Upper lobe of left lung (tissue), 6 donors: ENCODE results near the gene UIMC1. TPM values are rescaled to one million over a fixed set of nuclear protein-coding genes. Genes with fewer than 3 reads are reported as not detected.

ENCODE experiments used
- ATAC-seq, 2 donors: fragments of 200-7000 bp; cut with Tn5 transposase; one replicate each; pipeline ENCODE4 v1.9.1; 2022; ENCODE audit warnings: mild to moderate bottlenecking in 2 of 2, moderate library complexity in 2 of 2; ENCODE audit not compliant: low FRiP score in 2 of 2
- DNase-seq, 2 donors: peaks; one replicate each; pipeline ENCODE4 v3.0.0-alpha.2; 2019 to 2020
- H3K27ac ChIP-seq, 4 donors: fragments of 200-600 bp; sonication (generic); one replicate each; pipeline ENCODE4 v1.5.1; 2016 to 2019
- H3K27me3 ChIP-seq, 4 donors: fragments of 200-600 bp; sonication (generic); one replicate each; pipeline ENCODE4 v1.5.1; 2017 to 2019
- H3K36me3 ChIP-seq, 4 donors: fragments of 200-600 bp; sonication (generic); one replicate each; pipeline ENCODE4 v1.5.1; 2016 to 2019
- H3K4me1 ChIP-seq, 4 donors: fragments of 200-600 bp; sonication (generic); one replicate each; pipeline ENCODE4 v1.5.1; 2018 to 2019
- H3K4me3 ChIP-seq, 4 donors: fragments of 200-600 bp; sonication (generic); one replicate each; pipeline ENCODE4 v1.5.1; 2017 to 2019; ENCODE audit warnings: mild to moderate bottlenecking in 2 of 4, moderate library complexity in 1 of 4
- H3K9me3 ChIP-seq, 4 donors: fragments of 200-600 bp; sonication (generic); one replicate each; pipeline ENCODE4 v1.5.1; 2018 to 2019
- EP300 ChIP-seq, 4 donors: sonication (generic); formaldehyde crosslinking; IDR thresholded peaks; one replicate each; pipeline ENCODE4 v1.5.1; 2017; ENCODE audit warnings: antibody characterized with exemption in 4 of 4, control low read depth in 2 of 4
- POLR2A ChIP-seq, 4 donors: fragments of 450-650 bp; IDR thresholded peaks; one replicate each; pipeline ENCODE4 v1.5.1; 2016 to 2017; ENCODE audit warnings: antibody characterized with exemption in 4 of 4, mild to moderate bottlenecking in 2 of 4
- POLR2AphosphoS5 ChIP-seq, 2 donors: sonication (generic); formaldehyde crosslinking; IDR thresholded peaks; one replicate each; pipeline ENCODE4 v1.5.1; 2017; ENCODE audit warnings: antibody characterized with exemption in 2 of 2
- WGBS, 2 donors: methylation state at CpG; one replicate each; pipeline ENCODE4 v1.1.5; 2017 to 2018; 5-methylcytosine and 5-hydroxymethylcytosine counted together
- total RNA-seq, 6 donors: library from RNA; depleted of rRNA in 4 of 6; stranded (reverse); fragments of >200 nt in 4 of 6; gene quantifications; one replicate each; pipeline versions ENCODE4 v1.1.0 to v1.2.1, GENCODE V29; 2016 to 2021
- TF ChIP-seq, protein P1 (sequence below), 6 experiments: fragments of 450-650 bp in 4 of 6; fragments of 200-600 bp in 2 of 6; sonication (generic) in 2 of 6; IDR thresholded peaks; one replicate each; pipeline ENCODE4 v1.5.1; 2016 to 2019; ENCODE audit warnings: antibody characterized with exemption in 6 of 6
- donor health status: DM: no; HTN: no; CAD: no; lungs with moderate emphysema.
- donor health status: DM: no; HTN: yes; CAD: no; lungs with severe emphysema.

Gene UIMC1
- total RNA-seq, 6 donors from 2014 or later, result 26.7 to 87.0 (median 37.9) TPM

DNA sequence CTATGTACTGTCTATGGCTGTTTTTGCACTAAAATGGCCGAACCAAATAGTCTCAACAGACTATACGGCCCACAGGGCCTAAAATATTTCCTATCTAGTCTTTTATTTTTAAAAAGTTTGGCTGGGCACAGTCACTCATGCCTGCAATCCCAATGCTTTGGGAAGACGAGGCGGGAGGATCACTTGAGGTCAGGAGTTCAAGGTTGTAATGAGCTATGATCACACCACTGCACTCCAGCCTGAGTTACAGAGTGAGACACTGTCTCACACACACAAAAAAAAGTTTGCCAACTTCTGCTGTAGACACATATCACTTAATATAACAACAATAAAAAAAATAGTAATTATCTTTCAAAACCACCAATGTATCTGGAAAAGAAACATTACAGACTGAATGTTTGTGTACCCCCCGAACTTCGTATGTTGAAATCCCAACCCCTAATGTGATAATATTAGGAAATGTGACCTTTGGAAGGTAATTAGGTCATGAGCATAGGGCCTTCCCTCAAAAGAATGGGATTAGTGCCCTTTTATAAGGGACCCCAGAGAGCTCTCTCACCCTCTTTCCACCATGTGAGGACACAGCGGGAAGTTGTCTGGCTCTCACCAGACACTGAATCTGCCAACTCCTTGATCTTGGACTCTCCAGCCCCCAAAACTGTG, 53.9 kb downstream of the UIMC1 start:
- no peaks in the 10 kb centered on the region for H3K27me3 ChIP-seq
- no peak overlapping the region for H3K27ac ChIP-seq
- TF ChIP-seq, protein P1, sequence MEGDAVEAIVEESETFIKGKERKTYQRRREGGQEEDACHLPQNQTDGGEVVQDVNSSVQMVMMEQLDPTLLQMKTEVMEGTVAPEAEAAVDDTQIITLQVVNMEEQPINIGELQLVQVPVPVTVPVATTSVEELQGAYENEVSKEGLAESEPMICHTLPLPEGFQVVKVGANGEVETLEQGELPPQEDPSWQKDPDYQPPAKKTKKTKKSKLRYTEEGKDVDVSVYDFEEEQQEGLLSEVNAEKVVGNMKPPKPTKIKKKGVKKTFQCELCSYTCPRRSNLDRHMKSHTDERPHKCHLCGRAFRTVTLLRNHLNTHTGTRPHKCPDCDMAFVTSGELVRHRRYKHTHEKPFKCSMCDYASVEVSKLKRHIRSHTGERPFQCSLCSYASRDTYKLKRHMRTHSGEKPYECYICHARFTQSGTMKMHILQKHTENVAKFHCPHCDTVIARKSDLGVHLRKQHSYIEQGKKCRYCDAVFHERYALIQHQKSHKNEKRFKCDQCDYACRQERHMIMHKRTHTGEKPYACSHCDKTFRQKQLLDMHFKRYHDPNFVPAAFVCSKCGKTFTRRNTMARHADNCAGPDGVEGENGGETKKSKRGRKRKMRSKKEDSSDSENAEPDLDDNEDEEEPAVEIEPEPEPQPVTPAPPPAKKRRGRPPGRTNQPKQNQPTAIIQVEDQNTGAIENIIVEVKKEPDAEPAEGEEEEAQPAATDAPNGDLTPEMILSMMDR (IDR thresholded peaks at IDR 0.05), result no peak
- TF ChIP-seq POLR2AphosphoS5 (IDR thresholded peaks at IDR 0.05) (no peak), POLR2A (IDR thresholded peaks at IDR 0.05) (no peak), EP300 (IDR thresholded peaks at IDR 0.05) (no peak)
- no peak for DNase-seq
- H3K4me1 ChIP-seq, result peaks cover 0 to 3% (median under 1%) of the 10 kb centered on the region in 4 donors
- no peak overlapping the region for H3K4me3 ChIP-seq
- H3K36me3 ChIP-seq, result peaks cover 0 to 80% (median 22%) of the 10 kb centered on the region in 4 donors
- WGBS, 2 donors, result 92% methylated on average over 7 of the region's 7 CpGs
- no peak for ATAC-seq
- no peaks in the 10 kb centered on the region for H3K9me3 ChIP-seq

DNA sequence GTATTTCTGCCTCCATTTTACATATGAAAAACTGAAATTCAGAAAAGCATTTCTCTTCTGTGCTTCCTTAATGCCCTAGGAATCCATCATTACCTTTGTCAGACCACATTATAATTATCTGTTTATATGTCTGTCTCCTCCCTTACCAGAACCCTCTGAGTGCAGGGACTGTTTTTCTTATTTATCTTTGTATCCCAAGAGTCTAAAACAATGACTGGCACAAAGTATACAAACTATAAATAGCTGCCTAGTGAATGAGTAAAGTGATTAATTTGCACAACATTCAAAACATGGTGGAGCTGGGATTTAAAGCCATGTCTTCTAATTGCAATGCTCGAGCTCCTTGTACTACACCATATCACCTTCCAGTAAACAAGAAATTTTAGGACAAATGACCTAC, 58.1 kb downstream of the UIMC1 start:
- WGBS, 2 donors, result 53 to 56% methylated on average over 1 of the region's 1 CpG
- Histone ChIP-seq H3K9me3 (no peaks in the 10 kb centered on the region), H3K36me3 (peaks cover 0 to 68% (median 19%) of the 10 kb centered on the region in 4 donors), H3K4me1 (peaks cover 0 to 3% (median 0%) of the 10 kb centered on the region in 4 donors), H3K4me3 (no peak overlapping the region), H3K27me3 (no peaks in the 10 kb centered on the region), H3K27ac (no peak overlapping the region)
- TF ChIP-seq, protein P1 (IDR thresholded peaks at IDR 0.05), result no peak
- TF ChIP-seq POLR2A (IDR thresholded peaks at IDR 0.05) (no peak), EP300 (IDR thresholded peaks at IDR 0.05) (no peak), POLR2AphosphoS5 (IDR thresholded peaks at IDR 0.05) (no peak)
- DNase-seq (no peak), ATAC-seq (no peak)

DNA sequence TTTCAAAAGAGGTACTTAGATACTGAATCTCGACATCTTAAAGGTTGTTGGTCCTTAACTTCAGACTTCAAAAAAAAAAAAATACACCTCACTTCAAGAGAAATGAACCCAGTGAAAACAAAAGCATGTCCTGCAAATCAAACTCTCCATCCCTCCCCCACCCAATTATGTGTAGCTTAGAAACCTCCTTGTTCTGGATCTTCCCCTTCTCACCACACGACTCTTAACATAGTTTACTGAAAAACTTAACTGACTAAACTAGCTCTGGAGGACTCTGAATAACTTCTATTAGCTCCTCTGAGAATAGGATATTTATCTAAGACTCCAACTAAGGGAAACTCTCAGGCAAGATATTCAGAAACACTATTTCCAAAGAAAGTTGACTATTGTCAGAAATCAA, 58.7 kb downstream of the UIMC1 start:
- peaks cover 1 to 70% (median 24%) of the 10 kb centered on the region in 4 donors for H3K36me3 ChIP-seq
- DNase-seq (no peak), ATAC-seq (no peak)
- peaks cover 0 to 3% (median 0%) of the 10 kb centered on the region in 4 donors for H3K4me1 ChIP-seq
- no peaks in the 10 kb centered on the region for H3K27me3 ChIP-seq
- no peak overlapping the region for H3K27ac ChIP-seq
- no peak overlapping the region for H3K4me3 ChIP-seq
- no peaks in the 10 kb centered on the region for H3K9me3 ChIP-seq
- TF ChIP-seq POLR2A (IDR thresholded peaks at IDR 0.05) (no peak), POLR2AphosphoS5 (IDR thresholded peaks at IDR 0.05) (no peak), EP300 (IDR thresholded peaks at IDR 0.05) (no peak)
- TF ChIP-seq, protein P1 (IDR thresholded peaks at IDR 0.05), result no peak
- WGBS, 2 donors, result 55 to 67% methylated on average over 2 of the region's 2 CpGs

DNA sequence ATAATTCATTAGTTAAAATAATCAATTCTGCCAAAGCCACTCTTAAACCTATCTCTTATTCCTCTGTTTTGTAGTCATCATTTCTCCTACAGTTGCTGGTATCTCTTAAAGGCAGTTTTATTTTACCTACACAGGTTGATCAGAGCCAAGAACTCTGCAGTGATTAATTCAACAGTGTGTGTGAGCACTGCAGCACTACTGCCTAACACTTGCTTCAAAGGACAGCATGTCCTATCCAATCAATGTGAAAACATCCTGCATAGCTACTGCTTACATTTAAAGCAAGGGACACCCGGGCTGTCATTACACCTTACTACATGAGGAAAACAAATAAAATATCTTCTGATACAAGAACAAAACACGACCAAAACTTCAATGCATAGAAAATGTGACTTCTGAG, 62.3 kb downstream of the UIMC1 start:
- DNase-seq (no peak), ATAC-seq (no peak)
- Histone ChIP-seq H3K27me3 (no peaks in the 10 kb centered on the region), H3K27ac (no peak overlapping the region), H3K9me3 (no peaks in the 10 kb centered on the region), H3K4me1 (peaks cover 0 to 3% (median 0%) of the 10 kb centered on the region in 4 donors), H3K36me3 (peaks cover 2 to 68% (median 21%) of the 10 kb centered on the region in 4 donors), H3K4me3 (no peak overlapping the region)
- TF ChIP-seq, protein P1 (IDR thresholded peaks at IDR 0.05), result no peak
- TF ChIP-seq POLR2A (IDR thresholded peaks at IDR 0.05) (no peak), POLR2AphosphoS5 (IDR thresholded peaks at IDR 0.05) (no peak), EP300 (IDR thresholded peaks at IDR 0.05) (no peak)
- 54% methylated on average over 2 of the region's 2 CpGs for WGBS, 2 donors

DNA sequence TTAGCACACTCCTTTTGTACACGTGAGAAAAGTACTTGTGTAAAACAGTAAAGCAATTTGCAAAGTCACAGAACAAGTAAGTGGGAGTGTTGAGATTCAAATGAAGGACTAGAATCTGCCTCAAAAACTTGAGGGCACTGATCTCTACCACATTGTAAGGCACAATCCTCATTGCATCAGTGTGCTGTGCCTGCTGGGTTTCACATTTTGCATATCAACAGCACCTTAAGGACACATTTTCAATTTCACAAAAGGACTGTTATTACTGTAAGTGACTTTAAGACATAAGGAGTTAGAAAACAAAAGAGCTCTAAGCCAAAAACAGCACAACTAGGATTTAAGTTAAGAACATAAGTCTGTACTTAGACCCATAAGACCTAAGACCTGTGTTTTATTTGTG, 62.8 kb downstream of the UIMC1 start:
- Histone ChIP-seq H3K9me3 (no peaks in the 10 kb centered on the region), H3K27me3 (no peaks in the 10 kb centered on the region), H3K27ac (no peak overlapping the region), H3K4me1 (peaks cover 0 to 3% (median 0%) of the 10 kb centered on the region in 4 donors), H3K36me3 (peaks cover 2 to 68% (median 21%) of the 10 kb centered on the region in 4 donors), H3K4me3 (no peak overlapping the region)
- ATAC-seq, result no peak
- no peak for DNase-seq
- TF ChIP-seq EP300 (IDR thresholded peaks at IDR 0.05), result no peak
- TF ChIP-seq, protein P1 (IDR thresholded peaks at IDR 0.05), result no peak
- TF ChIP-seq POLR2AphosphoS5 (IDR thresholded peaks at IDR 0.05), result no peak
- no peak for TF ChIP-seq POLR2A (IDR thresholded peaks at IDR 0.05)
- 45 to 66% methylated on average over 1 of the region's 1 CpG for WGBS, 2 donors
